NCI-H187 (cell line): ENCODE results near the gene ITGA4.

Experiments
- DNase-seq, 2 experiments: peaks; one replicate each; lab custom pipeline; 2025; lab: John Stamatoyannopoulos, UW

ITGA4 gene

DNA sequence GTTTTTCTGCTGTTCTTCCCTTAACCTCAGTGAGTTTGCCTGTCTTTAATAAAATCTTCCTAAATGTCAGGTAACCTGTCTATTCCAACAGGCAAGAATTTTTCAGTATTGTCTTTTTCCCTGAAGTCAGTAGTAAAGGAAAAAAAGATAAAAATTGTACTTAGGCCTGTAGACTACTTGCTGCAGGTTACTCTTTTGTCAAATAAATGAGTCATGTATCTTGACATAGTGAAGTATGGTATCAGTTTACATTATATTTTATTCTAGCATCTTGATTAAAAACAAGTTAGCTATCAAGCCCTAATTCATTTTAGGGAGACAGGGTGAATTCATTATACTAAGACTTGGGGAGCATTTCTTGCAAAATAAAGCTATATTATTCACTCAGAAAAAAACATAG is 59.8 kb downstream of the ITGA4 start:
- no peak for DNase-seq

DNA sequence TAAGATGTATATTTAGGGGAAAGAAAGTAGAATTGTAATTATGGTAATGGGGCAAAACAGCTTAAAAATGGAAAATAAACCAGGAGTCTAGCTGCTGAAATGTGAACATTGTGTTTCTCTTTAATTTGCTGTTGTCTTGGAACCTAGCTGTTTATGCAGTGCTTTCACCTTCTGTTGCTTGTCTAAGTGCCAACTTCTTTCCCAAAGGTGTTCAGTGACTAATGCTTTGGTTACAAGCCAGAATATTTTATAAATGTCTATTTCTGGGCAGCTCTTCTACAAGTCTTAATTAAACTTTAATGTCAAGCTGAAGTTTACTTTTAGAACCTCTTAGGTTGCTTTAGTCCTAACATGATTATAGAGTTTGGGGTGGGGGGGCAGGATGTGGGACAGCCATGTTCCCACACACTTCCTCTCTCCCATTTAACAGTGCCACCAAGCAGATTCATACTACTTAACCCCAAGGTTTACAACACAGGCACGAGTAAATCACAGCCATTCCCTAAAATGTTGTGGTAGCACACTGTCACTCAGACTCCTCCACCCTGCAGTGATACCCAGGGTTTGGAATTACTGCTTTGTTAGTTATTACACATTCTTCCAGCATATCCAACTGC is 60.6 kb downstream of the ITGA4 start:
- DNase-seq: no peak

DNA sequence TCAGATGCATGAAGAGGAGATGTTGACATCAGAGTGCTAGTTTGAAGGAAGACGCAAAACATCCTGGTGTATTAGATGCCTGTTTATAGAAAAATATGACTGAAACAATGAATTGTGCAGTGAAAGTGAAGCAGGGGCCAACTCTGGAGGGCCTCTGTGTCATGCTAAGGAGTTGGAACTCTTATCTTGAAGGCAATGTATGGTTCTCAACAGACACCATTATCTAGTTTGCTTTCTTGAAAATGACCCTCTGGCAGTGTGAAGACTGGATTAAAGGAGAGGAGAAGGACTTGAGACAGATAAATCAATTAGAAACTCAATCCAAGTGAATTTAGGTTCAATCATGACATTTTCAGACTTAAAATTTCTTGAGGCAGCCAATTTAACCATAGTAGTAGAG is 63.1 kb downstream of the ITGA4 start:
- no peak for DNase-seq

DNA sequence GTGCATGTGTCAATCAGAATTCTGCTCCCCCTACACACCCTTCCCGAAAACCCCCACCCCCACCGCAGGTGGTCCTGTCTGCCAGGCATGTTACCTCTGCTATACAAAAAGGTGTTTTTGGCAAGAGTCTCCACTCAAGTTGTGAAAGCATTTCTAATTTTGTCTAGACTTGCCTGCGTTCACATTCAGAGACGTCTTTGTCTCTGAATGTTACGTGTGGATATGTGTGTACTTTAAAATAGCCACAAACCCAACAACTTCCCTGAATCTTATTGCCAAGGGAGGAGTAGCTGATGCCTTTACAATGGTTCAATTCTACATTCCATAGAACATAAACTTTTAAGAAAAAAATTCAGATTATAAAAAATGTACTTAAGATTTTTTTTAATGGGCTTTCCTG is 66.6 kb downstream of the ITGA4 start:
- no peak for DNase-seq

DNA sequence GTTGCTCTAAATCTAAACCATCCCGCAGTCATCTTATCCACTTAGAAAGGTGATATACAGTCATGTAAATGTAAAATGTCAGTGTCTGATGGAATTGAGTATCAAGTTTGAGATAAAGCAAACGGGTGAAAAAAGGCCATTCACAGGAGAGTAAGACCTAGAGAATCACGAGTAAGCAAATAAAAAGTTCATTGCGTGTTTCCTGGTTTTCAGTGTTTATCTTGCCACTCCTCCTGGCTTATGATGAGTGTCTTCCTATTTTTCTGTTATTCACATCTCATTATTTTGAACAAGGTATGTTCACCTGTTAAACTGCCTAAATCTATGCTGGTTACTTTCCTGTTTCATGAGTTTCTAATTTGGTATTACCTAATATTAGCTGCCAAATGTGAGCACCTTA is 68.8 kb downstream of the ITGA4 start:
- DNase-seq: no peak

DNA sequence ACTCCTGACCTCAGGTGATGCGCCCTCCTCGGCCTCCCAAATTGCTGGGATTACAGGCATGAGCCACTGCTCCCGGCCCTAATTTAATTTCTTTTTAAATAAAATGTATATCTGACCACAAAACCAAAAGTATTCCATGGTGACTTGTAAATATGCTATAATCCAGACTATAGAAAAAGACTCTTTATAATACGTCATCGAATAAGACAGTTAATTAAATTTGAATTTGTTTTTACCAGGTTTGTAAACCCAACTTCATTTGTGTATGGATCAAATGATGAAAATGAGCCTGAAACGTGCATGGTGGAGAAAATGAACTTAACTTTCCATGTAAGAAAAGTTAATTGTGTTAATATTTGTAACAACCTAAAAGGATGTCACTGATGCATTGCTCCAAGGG is 69.9 kb downstream of the ITGA4 start:
- no peak for DNase-seq

DNA sequence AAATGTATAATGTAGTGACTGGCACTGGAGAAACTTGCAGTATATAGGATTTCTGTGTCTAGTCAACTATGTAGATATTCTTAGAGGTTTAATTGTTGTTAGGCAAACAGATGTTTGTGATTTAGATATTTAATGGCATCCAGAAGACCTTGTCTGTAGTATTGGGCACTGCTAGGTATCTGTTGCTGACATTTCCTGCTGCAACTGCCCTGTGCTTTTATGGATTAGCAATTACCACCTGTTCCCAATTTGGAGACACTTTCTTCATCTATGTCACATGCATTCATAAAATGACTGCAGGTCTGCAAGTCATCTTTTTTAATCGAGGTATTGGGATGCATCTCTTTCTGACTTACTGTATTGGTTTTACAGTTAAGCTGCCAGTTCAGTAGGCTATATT is 71.3 kb downstream of the ITGA4 start:
- DNase-seq: no peak

DNA sequence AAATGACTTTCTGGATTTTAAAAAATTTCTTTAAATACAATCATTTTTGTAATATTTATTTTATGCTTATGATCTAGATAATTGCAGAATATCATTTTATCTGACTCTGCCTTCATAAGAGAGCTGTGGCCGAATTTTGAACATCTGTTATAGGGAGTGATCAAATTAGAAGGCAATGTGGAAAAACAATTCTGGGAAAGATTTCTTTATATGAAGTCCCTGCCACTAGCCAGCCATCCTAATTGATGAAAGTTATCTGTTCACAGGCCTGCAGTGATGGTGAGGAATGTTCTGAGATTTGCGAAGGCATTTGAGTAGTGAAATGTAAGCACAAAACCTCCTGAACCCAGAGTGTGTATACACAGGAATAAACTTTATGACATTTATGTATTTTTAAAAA is 79.5 kb downstream of the ITGA4 start:
- DNase-seq: no peak

DNA sequence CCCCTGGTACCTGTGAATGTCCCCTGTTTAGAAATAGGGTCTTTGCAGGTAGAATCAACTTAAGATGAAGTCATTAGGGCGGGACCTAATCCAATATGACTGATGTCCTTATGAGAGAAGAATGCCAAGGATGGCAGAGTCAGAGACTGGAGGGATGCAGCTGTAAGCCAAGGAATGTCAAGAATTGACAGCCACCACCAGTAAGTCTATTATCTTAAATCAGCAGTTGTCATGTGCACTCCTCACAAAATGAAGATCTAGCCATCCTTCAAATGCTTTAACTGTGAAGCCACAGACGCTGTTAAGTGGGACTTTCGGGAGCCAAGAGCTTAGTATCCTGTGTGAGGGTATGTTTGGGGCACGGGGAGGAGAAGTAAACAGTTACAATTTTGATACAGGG is 83.2 kb downstream of the ITGA4 start:
- DNase-seq: no peak

DNA sequence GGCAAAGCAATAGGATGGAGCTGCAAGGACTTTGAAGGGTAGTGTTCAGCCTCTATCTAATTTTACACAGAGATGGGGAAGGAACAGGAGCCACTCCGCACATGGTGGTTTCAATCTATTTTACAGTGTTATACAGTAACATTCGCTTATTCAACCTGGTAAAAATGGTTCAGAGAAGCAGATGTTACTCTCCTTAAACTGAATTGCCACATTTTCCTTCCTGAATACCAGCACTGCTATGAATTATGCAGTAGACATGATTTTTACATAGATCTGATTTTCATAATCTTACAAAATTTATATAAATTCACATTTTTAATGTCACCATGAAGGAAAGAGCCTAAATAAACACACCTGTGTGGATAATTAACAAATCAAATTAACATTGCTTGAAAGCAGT is 85.0 kb downstream of the ITGA4 start:
- DNase-seq: no peak

DNA sequence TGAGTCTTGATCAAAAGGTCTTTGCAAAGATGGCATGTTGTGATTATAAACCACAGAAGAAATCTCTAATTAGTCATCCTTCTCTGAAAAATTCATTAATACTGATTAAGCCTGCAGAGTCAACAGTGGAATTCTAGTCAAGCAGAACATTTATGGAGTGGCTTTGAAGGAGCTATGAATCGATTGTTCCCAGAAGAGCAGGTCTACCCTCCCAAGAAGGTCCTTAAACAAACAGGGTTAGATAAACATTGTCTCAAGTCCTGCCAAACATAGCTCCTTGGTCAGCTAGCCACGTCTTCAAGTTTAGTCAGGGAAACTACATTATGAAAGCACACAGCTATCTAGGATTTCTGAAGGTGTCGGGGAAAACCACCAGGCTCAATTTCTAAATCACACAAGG is 88.9 kb downstream of the ITGA4 start:
- DNase-seq: no peak

DNA sequence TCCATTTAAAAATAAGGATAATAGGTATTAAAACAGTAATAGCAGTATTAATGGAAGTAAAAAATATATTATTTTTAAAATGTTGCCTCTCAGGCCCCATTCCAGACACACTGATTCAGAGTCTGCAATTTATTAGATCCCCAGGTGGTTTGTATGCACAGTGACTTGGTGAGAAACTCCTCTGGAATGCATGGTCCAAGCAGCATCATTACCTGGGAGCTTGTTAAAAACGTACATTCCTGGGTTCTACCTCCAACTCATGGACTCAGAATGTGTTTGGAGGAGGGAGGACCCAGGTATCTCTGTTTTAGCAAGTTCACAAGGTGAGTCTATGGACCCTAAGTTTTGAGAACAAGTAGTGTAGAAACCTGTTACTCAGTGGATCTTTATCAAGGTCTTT is 95.6 kb downstream of the ITGA4 start:
- DNase-seq: no peak

DNA sequence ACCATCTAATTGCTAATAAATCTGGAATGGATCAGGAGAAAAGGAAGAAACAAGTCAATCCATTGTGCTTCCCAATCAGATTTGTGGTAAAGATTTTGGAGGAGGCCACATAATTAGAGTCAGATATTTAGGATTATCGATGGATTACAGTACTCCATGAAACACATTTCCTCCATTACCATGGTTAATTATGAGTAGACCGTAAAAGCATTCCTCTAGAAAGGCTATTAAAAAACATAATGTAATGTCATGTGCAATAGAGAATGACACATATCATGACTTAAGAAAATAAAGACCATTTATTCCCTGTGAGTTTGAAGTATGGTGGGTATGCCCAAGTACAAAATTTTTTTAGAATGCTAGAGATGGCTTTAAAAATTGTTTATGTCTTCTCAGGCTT is 96.1 kb downstream of the ITGA4 start:
- no peak for DNase-seq

DNA sequence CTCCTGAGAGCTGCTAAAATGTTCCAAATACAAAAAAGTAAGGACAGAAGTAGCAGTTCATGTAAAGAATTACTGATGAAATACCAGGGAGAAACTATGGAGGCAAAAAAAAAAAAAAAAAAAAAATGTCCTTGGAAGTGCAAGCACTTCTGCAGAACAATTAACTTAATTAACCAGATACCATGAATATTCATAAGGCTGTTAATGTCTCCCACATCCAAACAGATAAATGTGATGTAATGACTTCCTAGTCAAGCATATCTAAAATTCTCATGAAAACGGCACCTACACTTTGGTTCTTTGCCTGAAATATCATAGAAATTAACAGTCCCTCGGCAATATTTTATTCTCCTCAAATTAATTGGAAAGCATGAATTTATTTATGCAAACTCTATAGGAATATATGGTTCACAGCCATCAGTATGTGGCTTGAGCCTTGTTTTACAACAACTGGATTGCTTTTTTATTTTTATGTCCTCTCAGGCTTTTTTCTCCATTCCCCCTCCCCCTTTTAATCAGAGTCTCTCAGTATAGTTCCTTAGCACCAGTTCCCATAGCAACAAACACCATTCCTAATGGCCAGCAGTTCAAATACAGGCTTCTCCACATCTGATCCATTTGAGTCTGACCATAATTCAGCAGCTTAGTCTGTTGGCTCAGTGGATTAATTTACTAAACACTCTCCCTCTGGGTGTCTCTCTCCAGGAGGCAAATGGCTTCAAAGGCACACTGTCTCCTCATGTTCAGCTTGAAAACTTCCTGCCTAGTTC is 97.1 kb downstream of the ITGA4 start:
- no peak for DNase-seq

DNA sequence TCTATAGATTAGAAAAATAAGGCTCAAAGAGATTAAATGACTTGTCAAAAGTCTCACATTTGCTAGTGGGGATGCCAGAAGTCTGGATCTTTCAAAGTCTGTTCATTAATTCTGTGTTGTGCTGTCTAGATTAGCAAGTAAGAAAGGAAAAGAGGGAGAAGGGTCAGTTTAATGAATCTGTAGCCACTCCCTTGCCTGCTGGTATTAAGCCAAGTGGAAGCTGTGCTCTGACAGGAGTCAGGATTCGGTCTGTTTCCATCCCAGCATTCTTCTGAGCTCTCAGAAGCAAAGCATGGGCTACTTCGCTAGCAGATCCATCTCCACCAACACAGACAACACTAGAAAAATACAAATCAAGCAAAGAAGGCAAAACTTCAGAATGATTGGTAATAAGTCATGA is 101.2 kb downstream of the ITGA4 start:
- no peak for DNase-seq

DNA sequence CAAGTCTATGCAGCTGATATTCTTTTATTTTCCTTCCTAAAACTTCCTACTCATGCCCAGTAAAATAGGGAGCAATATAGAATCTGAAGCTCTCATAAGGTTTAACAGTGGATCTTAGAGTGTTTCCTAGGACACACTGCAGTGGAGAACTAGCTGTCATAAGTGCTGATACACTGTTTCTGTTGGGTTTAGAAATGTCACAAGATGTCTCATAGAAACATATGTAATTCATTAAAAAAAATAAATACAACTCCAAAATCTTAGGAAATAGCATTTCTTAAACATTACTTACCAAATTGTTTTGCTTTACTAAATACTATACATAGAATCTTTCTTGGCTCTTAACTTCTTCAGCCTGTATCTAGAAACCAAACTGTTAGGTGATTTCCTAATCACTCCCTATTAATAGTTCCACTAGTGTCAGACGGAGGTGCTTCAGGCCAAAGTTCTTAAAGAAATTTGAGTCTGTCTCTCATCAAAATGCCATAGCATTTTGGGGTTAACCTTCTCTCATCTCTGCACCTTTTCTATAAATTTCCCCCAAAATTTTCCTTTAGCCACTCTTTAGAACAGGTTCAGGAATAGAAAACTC is 106.0 kb downstream of the ITGA4 start:
- no peak for DNase-seq

DNA sequence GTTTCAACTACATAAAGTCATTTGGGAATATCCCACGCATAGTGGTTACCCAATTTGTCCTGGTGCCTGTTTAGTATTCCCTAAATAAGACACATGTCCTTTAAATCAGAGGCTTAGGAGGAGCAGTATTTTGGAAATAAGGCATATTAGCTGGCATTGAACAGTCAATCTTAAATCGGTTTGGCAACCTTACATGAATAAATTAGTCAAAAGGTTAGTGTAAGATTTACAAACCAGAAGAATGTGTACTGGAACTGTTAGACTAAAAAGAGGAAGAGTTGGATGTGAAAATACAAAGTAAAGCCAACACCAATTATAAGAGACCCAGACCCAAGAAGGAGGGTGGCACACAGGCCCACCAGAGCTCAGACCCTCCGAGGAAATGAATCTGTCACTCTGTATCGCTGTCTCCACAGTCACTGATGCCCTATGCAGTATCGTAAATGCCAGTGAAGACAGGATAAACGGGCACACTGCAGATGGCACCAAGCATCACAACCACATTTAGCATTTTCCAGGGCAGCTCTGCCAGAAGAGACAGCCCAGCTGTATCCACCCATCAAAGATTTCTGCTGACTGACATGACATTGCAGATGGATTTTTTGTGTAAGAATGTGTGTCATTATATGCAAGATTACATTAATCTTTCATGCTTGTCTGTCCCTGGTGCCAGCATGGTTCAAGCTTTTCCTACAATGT is 109.3 kb downstream of the ITGA4 start:
- DNase-seq: no peak

DNA sequence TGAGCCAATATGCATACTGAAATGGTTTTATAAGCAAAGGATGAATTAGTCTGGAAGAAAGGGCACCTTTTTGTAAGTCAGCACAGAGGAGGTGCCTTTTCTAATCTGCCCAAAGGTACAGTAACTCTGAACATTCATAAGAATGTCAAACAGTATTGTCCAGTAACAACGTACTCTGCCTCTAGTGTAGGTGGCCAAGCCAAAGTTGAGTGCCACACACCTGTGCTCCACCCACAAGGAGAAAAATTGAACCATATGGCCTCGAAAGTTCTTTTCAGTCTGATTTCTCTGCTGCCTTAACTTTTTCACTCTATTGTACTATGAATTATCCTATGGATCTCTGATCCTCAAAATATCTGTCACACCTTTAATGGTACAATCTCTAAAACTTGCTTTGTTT is 112.9 kb downstream of the ITGA4 start:
- no peak for DNase-seq

DNA sequence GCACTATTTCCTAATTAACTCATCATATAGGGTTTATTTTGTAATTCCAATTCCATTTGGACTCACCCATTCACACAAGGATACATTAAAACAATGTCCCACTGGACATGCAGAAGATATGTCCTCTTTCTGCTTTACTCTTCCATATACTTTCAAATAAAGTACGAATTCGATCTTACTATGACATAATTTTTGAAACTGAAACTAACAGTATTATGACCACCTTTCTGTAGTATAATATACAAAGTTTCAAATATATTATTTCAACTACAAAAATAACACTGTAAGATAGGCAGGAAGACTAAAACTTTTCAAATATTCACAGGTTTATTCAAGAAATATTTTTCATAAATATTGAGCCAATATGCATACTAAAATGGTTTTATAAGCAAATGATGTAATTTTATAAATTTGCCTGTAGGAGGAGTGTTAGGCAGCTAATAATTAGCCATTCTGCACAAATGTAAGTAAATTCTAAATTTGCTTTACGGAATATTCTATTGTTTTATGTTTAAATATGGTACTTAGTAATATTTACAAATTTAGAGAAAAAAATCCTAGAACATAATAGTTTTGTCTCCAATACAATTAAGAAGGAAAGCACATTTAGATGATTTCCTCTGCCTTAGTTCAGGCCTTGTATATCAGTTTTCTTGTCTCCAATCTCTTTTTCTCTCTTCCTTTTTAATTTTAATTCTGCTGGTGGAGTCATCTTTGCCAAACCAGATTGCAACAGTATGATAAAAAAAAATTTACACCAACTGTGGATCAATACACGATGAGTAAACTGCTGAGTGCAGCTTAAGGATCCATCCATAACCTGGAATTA is 113.9 kb downstream of the ITGA4 start:
- DNase-seq: no peak

DNA sequence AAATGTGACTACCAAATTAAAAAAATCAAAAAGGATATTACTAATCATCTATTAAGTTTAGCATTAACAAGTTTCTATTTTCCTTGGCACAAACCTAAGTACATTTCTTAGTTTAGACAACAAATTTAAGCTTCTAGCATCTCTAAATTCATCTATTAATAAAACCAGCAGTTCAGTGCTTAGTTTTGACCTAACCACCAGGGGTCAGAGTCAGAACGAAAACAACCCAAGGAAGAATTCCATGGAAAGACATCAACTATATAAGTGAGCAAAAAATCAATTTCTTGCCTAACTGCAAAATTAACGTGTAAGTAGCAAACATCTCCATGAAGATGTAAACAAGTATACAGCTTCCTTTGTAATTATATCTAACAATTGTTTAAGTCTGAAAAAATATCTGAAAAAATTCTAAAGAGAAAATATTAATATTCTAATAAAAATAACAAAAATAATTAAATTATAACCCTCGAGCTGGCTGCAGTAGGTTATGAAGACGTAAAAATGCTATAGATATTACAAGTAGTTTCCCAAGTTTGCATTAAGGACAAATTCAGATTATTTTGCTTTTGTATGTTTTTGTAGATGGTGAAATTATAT is 116.1 kb downstream of the ITGA4 start:
- no peak for DNase-seq

DNA sequence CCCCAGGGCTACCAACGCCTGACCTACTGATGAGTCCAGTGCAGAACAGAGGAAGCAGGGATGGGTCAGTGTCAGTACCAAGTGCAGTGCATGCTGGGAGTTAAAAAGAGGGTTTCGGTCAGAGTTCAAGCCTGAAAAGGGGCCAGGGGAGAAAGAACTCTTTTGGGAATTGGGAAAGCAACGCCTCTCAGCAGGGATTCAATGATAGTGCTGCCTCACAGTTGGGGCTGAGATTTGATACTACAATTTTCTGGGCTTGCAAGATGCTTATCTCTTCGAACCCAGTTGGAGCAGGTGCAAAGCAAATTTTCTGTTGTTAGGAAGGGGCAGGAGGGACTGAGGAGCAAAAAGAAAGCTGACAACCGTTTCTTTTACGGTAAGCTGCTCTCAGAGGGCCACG is 117.1 kb downstream of the ITGA4 start:
- no peak for DNase-seq
